Keratinocyte (primary cell): ENCODE data around the gene C2orf92.

Experiments used
- CTCF ChIP-seq, 3 experiments: IDR thresholded peaks in 1 of 3; conservative IDR thresholded peaks in 1 of 3; optimal IDR thresholded peaks in 1 of 3; 2 replicates in 2 of 3; 3 replicates in 1 of 3; pipeline versions ENCODE3 to v1.5.1; 2011; ENCODE audit warnings: low read length in 3 of 3, mild to moderate bottlenecking in 3 of 3, moderate library complexity in 2 of 3, control low read depth in 1 of 3, inconsistent platforms in 1 of 3; ENCODE audit not compliant: insufficient read depth in 2 of 3; ENCODE audit errors: extremely low read depth in 1 of 3
- EZH2 ChIP-seq: IDR thresholded peaks from one replicate; pipeline ENCODE4 v1.6.1; 2012; ENCODE audit warnings: inconsistent platforms, mild to moderate bottlenecking, low read length, moderate library complexity

GRCh38 chr2:97644023-97644717 is 25.3 kb upstream of the C2orf92 start:
- TF ChIP-seq CTCF (optimal IDR thresholded peaks at IDR 0.05 in 1 of 3, IDR thresholded peaks at IDR 0.05 in 1 of 3, conservative IDR thresholded peaks at IDR 0.05 in 1 of 3; ENCODE audit: extremely low read depth in 1 of 3, insufficient read depth in 2 of 3, low read length in 3 of 3) (no peak), EZH2 (no peak)
